ENCODE measurements around the gene HGD. TPM values are rescaled to one million over a fixed set of nuclear protein-coding genes. Genes with fewer than 3 reads are reported as not detected.

HGD gene
- total and polyA plus RNA-seq, 10 of the 15 experiments (the other 5 are each of a cell fraction or from before 2014, with no cell fraction given) = 0.18 to 0.81 (median 0.40) TPM; not detected in 6

GRCh38 chr3:120652281-120652680 is 29.8 kb downstream of the HGD start (continued):
- TF ChIP-seq, protein P1, sequence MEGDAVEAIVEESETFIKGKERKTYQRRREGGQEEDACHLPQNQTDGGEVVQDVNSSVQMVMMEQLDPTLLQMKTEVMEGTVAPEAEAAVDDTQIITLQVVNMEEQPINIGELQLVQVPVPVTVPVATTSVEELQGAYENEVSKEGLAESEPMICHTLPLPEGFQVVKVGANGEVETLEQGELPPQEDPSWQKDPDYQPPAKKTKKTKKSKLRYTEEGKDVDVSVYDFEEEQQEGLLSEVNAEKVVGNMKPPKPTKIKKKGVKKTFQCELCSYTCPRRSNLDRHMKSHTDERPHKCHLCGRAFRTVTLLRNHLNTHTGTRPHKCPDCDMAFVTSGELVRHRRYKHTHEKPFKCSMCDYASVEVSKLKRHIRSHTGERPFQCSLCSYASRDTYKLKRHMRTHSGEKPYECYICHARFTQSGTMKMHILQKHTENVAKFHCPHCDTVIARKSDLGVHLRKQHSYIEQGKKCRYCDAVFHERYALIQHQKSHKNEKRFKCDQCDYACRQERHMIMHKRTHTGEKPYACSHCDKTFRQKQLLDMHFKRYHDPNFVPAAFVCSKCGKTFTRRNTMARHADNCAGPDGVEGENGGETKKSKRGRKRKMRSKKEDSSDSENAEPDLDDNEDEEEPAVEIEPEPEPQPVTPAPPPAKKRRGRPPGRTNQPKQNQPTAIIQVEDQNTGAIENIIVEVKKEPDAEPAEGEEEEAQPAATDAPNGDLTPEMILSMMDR (IDR thresholded peaks at IDR 0.05 in 2 of 3, conservative IDR thresholded peaks at IDR 0.05 in 1 of 3; ENCODE audit: control insufficient read depth in 2 of 3, extremely low read depth in 1 of 3, insufficient read depth in 1 of 3, low read depth in 3 of 3, low read length in 3 of 3) = no peak

- FAIRE-seq (no peak), ATAC-seq (no peak), DNase-seq (ENCODE audit: low read depth, low spot score) (no peak)
- no peak overlapping the region for H2AFZ ChIP-seq (ENCODE audit: control insufficient read depth, low read depth, low read length)
- no peaks in the 10 kb centered on the region for H3K36me3 ChIP-seq (ENCODE audit: control insufficient read depth in 2 of 2, insufficient read depth in 2 of 2, low read length in 1 of 2)
- RAD21 ChIA-PET (ENCODE audit: unreplicated experiment) = interaction anchor here (1.2 to 3.4 kb wide), 2 partner anchors 11 to 28 kb away, joined by 3 to 12 read pairs; no protein-coding TSS in a partner anchor
- H3K27me3 ChIP-seq (replicated peaks in 1 of 2; ENCODE audit: control insufficient read depth in 2 of 2, insufficient read depth in 2 of 2, low read length in 1 of 2) = no peaks in the 10 kb centered on the region
- no peak overlapping the region for H3K27ac ChIP-seq (ENCODE audit: control insufficient read depth, insufficient read depth)
- CTCF ChIA-PET = interaction anchor here (2.5 kb wide), 1 partner anchor 144 kb away, joined by 13 read pairs; no protein-coding TSS in a partner anchor
- no peak overlapping the region for H3K4me2 ChIP-seq (ENCODE audit: control insufficient read depth, insufficient read depth)
- POLR2A ChIA-PET = no interaction called here
- no peak overlapping the region for H3K9ac ChIP-seq (ENCODE audit: control insufficient read depth, insufficient read depth, low read length)
- H4K20me1 ChIP-seq (ENCODE audit: control insufficient read depth, insufficient read depth) = no peaks in the 10 kb centered on the region
- WGBS (ENCODE audit: insufficient coverage, insufficient replicate concordance, low lambda C conversion rate, missing lambda C conversion rate) = 91% methylated on average over 2 of the region's 2 CpGs
- intact Hi-C loops (cut with micrococcal nuclease; ENCODE audit: unreplicated experiment) = no loop called here
- H3K79me2 ChIP-seq (ENCODE audit: control insufficient read depth, insufficient read depth, low read length) = no peaks in the 10 kb centered on the region
- in situ Hi-C loops (cut with MboI) = no loop called here
- H3K4me3 ChIP-seq = no peak overlapping the region
- H3K4me1 ChIP-seq (ENCODE audit: control insufficient read depth, insufficient read depth, low read length) = no peaks in the 10 kb centered on the region
- SMC1A ChIA-PET (ENCODE audit: uncharacterized antibody, unreplicated experiment) = interaction anchor here (1.3 kb wide), 1 partner anchor 16 kb away, joined by 4 read pairs; no protein-coding TSS in a partner anchor
- H3K9me3 ChIP-seq (replicated peaks; ENCODE audit: control insufficient read depth, insufficient read depth, low read length) = no peaks in the 10 kb centered on the region
- no TSS peak for BruUV-seq (replicated peaks)
- TF ChIP-seq BMI1 (IDR thresholded peaks at IDR 0.05; ENCODE audit: borderline replicate concordance) (no peak), SUZ12 (IDR thresholded peaks at IDR 0.05; ENCODE audit: unreplicated experiment) (no peak), RUNX3 (IDR thresholded peaks at IDR 0.05; ENCODE audit: low read length) (no peak), FOXM1 (IDR thresholded peaks at IDR 0.05; ENCODE audit: low read depth, low read length) (no peak), SPI1 (IDR thresholded peaks at IDR 0.05; ENCODE audit: borderline replicate concordance, insufficient read depth, low read depth, low read length) (no peak), PML (IDR thresholded peaks at IDR 0.05; ENCODE audit: low read length) (no peak), POLR2AphosphoS5 (IDR thresholded peaks at IDR 0.05; ENCODE audit: low read length) (no peak), NFYB (IDR thresholded peaks at IDR 0.05; ENCODE audit: insufficient read depth, low read depth, low read length) (no peak), NR2C2 (IDR thresholded peaks at IDR 0.05; ENCODE audit: borderline replicate concordance, control insufficient read depth, insufficient read length, low read depth) (no peak), YY1 (IDR thresholded peaks at IDR 0.05; ENCODE audit: low read depth, low read length) (no peak), HDAC6 (IDR thresholded peaks at IDR 0.05; ENCODE audit: unreplicated experiment) (no peak), RFX5 (IDR thresholded peaks at IDR 0.05; ENCODE audit: low read depth, low read length) (no peak)
- TF ChIP-seq, protein P2, sequence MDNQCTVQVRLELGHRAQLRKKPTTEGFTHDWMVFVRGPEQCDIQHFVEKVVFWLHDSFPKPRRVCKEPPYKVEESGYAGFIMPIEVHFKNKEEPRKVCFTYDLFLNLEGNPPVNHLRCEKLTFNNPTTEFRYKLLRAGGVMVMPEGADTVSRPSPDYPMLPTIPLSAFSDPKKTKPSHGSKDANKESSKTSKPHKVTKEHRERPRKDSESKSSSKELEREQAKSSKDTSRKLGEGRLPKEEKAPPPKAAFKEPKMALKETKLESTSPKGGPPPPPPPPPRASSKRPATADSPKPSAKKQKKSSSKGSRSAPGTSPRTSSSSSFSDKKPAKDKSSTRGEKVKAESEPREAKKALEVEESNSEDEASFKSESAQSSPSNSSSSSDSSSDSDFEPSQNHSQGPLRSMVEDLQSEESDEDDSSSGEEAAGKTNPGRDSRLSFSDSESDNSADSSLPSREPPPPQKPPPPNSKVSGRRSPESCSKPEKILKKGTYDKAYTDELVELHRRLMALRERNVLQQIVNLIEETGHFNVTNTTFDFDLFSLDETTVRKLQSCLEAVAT (IDR thresholded peaks at IDR 0.05) = no peak
- TF ChIP-seq, protein P3, sequence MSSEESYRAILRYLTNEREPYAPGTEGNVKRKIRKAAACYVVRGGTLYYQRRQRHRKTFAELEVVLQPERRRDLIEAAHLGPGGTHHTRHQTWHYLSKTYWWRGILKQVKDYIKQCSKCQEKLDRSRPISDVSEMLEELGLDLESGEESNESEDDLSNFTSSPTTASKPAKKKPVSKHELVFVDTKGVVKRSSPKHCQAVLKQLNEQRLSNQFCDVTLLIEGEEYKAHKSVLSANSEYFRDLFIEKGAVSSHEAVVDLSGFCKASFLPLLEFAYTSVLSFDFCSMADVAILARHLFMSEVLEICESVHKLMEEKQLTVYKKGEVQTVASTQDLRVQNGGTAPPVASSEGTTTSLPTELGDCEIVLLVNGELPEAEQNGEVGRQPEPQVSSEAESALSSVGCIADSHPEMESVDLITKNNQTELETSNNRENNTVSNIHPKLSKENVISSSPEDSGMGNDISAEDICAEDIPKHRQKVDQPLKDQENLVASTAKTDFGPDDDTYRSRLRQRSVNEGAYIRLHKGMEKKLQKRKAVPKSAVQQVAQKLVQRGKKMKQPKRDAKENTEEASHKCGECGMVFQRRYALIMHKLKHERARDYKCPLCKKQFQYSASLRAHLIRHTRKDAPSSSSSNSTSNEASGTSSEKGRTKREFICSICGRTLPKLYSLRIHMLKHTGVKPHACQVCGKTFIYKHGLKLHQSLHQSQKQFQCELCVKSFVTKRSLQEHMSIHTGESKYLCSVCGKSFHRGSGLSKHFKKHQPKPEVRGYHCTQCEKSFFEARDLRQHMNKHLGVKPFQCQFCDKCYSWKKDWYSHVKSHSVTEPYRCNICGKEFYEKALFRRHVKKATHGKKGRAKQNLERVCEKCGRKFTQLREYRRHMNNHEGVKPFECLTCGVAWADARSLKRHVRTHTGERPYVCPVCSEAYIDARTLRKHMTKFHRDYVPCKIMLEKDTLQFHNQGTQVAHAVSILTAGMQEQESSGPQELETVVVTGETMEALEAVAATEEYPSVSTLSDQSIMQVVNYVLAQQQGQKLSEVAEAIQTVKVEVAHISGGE (CRISPR knock-in tag; IDR thresholded peaks at IDR 0.05) = no peak
Measured at GRCh38 chr3:120650311-120650710, 31.7 kb downstream of the HGD start.

Measured in GM12878 (cell line).